ENCODE data around the gene TRIM9.

The TRIM9 gene

DNA sequence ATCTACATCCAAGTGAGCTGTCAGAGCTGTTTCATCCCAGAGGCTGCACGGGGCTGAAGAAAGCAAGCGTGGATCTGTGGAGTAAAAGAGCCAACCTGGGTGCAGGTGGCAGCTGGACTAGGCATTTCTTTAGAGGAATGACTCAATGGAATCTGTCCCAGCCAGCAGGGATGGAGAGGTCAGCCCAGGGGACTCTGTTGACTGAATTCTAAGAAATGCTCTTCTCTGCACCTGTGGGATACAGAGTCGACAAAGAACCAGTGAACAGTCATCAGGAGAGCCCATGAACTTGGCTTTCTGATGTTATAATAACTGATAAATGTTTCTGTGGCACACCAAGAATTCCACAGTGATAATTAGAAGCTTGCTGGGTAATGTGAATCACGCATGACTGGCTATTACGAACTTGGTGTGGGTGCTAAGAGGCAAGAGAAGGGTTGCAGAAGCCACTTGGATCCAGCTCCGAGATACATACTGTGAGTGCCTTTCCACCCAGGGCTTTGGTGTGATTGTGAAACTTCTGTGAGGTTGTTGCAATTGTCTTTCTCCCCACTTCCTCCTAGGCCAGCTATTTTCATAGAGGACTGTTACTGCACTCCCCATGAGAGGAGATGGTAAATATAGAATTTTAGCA lies 166.8 kb downstream of the TRIM9 start:
- TF ChIP-seq, protein P1, sequence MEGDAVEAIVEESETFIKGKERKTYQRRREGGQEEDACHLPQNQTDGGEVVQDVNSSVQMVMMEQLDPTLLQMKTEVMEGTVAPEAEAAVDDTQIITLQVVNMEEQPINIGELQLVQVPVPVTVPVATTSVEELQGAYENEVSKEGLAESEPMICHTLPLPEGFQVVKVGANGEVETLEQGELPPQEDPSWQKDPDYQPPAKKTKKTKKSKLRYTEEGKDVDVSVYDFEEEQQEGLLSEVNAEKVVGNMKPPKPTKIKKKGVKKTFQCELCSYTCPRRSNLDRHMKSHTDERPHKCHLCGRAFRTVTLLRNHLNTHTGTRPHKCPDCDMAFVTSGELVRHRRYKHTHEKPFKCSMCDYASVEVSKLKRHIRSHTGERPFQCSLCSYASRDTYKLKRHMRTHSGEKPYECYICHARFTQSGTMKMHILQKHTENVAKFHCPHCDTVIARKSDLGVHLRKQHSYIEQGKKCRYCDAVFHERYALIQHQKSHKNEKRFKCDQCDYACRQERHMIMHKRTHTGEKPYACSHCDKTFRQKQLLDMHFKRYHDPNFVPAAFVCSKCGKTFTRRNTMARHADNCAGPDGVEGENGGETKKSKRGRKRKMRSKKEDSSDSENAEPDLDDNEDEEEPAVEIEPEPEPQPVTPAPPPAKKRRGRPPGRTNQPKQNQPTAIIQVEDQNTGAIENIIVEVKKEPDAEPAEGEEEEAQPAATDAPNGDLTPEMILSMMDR (IDR thresholded peaks at IDR 0.05; ENCODE audit: low read depth, low read length): no peak
- peak; percentile 80 for DNase-seq (ENCODE audit: extremely low read depth, low read depth)

DNA sequence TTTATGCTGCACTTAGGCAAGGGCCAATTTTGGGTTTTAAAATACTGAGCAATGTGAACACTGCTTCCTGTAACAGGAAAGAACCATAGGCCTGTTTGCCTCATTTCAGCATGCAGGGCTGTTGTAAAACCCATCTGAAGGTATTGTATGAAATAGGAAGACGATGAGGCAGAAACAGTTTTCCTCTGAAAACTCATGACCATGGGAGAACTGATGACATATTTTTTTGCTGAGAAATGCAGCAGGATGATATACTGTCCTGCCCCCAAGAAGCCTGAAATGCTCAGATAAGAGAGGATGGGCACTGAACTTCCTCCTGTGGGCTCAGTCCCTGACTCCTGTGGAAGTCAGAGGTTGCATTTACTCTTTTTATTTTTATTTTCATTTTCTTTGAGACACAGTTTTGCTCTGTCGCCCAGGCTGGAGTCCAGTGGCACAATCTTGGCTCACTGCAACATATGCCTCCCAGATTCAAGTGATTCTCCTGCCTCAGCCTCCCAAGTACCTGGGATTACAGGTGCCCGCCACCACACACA lies 168.0 kb downstream of the TRIM9 start:
- no peak for DNase-seq (ENCODE audit: extremely low read depth, low read depth)
- TF ChIP-seq, protein P1 (IDR thresholded peaks at IDR 0.05; ENCODE audit: low read depth, low read length): no peak

Data from AG09319 (cell line).